CD8-positive, alpha-beta memory T cell (primary cell): ENCODE measurements around the gene PTPN4. TPM values are rescaled to one million over a fixed set of nuclear protein-coding genes. Genes with fewer than 3 reads are reported as not detected.

Experiments
- CTCF ChIA-PET: fragments of 350-600 bp; sonication (Branson Sonifier 250); formaldehyde crosslinking; loops from one replicate; lab custom pipeline; 2021; ENCODE audit warnings: antibody characterized with exemption; lab: Charles Lee
- POLR2A ChIA-PET: fragments of 350-600 bp; sonication (Branson Sonifier 250); formaldehyde crosslinking; loops from one replicate; lab custom pipeline; 2021; ENCODE audit warnings: antibody characterized with exemption; lab: Charles Lee
- DNase-seq, 5 donors: peaks; one replicate each; pipeline versions ENCODE4 v3.0.0 to v3.0.0-alpha.2; 2020 to 2022; ENCODE audit warnings: mixed read lengths in 1 of 5
- H3K27ac ChIP-seq: one replicate; pipeline ENCODE4 v1.7.0; 2013; ENCODE audit warnings: low read depth, mild to moderate bottlenecking, low read length, moderate library complexity
- H3K27me3 ChIP-seq: 2 replicates; pipeline ENCODE4 v1.7.0; 2013; ENCODE audit warnings: low read length, mild to moderate bottlenecking; ENCODE audit not compliant: insufficient read depth, poor library complexity, severe bottlenecking
- H3K36me3 ChIP-seq: 2 replicates; pipeline ENCODE4 v1.7.0; 2013; ENCODE audit warnings: mild to moderate bottlenecking, low read length, moderate library complexity; ENCODE audit not compliant: insufficient read depth
- H3K4me1 ChIP-seq: 2 replicates; pipeline ENCODE4 v1.7.0; 2013; ENCODE audit warnings: mild to moderate bottlenecking, low read length, moderate library complexity; ENCODE audit not compliant: insufficient read depth
- H3K4me3 ChIP-seq: 2 replicates; pipeline ENCODE4 v1.7.0; 2013; ENCODE audit warnings: mild to moderate bottlenecking, low read length
- H3K9me3 ChIP-seq: 2 replicates; pipeline ENCODE4 v1.7.0; 2013; ENCODE audit warnings: mild to moderate bottlenecking, low read length
- H3K27ac Mint-ChIP-seq, 8 donors: one replicate each; pipeline ENCODE4 v1.8.0; 2020 to 2021; ENCODE audit warnings: mixed read lengths in 8 of 8, mild to moderate bottlenecking in 6 of 8, inconsistent platforms in 3 of 8, moderate library complexity in 3 of 8
- H3K27me3 Mint-ChIP-seq, 2 donors: one replicate each; pipeline ENCODE4 v1.8.0; 2020 to 2021; ENCODE audit warnings: mixed read lengths in 2 of 2, mild to moderate bottlenecking in 1 of 2, moderate library complexity in 1 of 2
- H3K36me3 Mint-ChIP-seq, 3 donors: one replicate each; pipeline ENCODE4 v1.8.0; 2020 to 2021; ENCODE audit warnings: mixed read lengths in 3 of 3, inconsistent platforms in 1 of 3, mild to moderate bottlenecking in 1 of 3
- H3K4me1 Mint-ChIP-seq, 3 donors: one replicate each; pipeline ENCODE4 v1.8.0; 2020 to 2021; ENCODE audit warnings: mixed read lengths in 3 of 3, inconsistent platforms in 1 of 3, mild to moderate bottlenecking in 1 of 3
- H3K4me3 Mint-ChIP-seq, 7 donors: one replicate each; pipeline ENCODE4 v1.8.0; 2020 to 2021; ENCODE audit warnings: mixed read lengths in 7 of 7, mild to moderate bottlenecking in 6 of 7, moderate library complexity in 4 of 7, inconsistent platforms in 2 of 7
- H3K9me3 Mint-ChIP-seq, 5 donors: one replicate each; pipeline ENCODE4 v1.8.0; 2020 to 2022; ENCODE audit warnings: mixed read lengths in 5 of 5, mild to moderate bottlenecking in 3 of 5, moderate library complexity in 2 of 5, inconsistent platforms in 1 of 5
- polyA plus RNA-seq: library from polyadenylated mRNA; unstranded; fragments of 300-500 nt; fragmentation: Illumina TruSeq; gene quantifications from one replicate; pipeline ENCODE4 v1.2.3, GENCODE V29; 2021
- total RNA-seq, 2 experiments: library from RNA; stranded (reverse); gene quantifications; one replicate each; pipeline ENCODE4 v1.2.3, GENCODE V29; 2021

Gene PTPN4
- total and polyA plus RNA-seq, 3 experiments from 2014 or later = 29.0 to 161 (median 34.2) TPM

DNA sequence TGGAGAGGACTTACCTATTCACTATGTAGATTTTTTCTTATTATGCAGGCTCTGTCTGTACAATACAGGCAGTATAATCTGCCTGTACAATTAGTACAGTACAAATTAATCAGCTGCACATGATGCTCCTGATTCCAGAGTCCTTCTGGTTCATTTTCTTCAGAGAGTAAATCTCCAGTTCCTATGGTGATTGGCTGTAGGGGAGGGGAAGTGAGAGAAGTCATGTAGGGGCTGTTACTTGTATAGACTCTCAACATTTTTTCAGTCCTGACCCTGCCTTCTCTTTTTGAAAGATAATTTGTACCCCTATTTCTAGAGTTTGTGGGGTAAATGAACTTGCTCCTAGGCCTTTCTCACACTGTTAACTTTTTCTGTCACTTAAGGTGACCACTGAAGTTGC lies 54.5 kb downstream of the PTPN4 start:
- Histone ChIP-seq H3K27me3 (no peaks in the 10 kb centered on the region), H3K4me3 (no peak overlapping the region), H3K36me3 (peaks cover 4% of the 10 kb centered on the region), H3K27ac (no peak overlapping the region), H3K4me1 (no peaks in the 10 kb centered on the region), H3K9me3 (peaks cover 11% of the 10 kb centered on the region)
- POLR2A ChIA-PET = interaction anchor here (0.5 kb wide), 1 partner anchor 60 kb away, joined by 6 read pairs; no protein-coding TSS in a partner anchor
- H3K27me3 Mint-ChIP-seq = no peaks in the 10 kb centered on the region
- H3K27ac Mint-ChIP-seq = peak overlapping the region in 4 of 8 donors; percentile 11 to 73 (median 30)
- peaks cover 19 to 67% (median 29%) of the 10 kb centered on the region in 3 donors for H3K36me3 Mint-ChIP-seq
- CTCF ChIA-PET = interaction anchor here (1.3 kb wide), 1 partner anchor 9 kb away, joined by 3 read pairs; no protein-coding TSS in a partner anchor
- no peak for DNase-seq
- H3K9me3 Mint-ChIP-seq = peaks cover 0 to 11% (median 9%) of the 10 kb centered on the region in 5 donors
- no peak overlapping the region for H3K4me3 Mint-ChIP-seq
- H3K4me1 Mint-ChIP-seq = peaks cover 41 to 55% (median 51%) of the 10 kb centered on the region in 3 donors

DNA sequence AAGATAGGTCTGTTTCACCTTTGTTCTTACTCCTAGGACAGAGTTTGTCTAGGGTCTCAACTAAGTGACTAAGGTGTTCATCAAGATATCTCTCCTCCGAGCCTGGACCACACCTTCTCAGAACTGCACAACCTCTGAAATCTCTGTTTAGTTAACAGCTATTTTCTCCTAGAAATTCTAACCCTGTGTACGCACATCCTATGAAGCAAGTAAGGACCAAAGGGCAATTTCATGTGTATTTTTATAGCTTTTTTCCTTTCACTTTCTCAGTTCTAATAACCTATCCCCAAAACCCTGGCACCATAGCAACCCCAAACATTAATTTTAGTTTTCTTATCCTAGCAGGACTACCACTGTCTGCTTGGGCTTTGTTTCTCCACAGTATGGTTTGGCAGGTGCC lies 59.1 kb downstream of the PTPN4 start:
- Histone ChIP-seq H3K27ac (no peak overlapping the region), H3K9me3 (peaks cover 11% of the 10 kb centered on the region), H3K27me3 (no peaks in the 10 kb centered on the region), H3K4me3 (no peak overlapping the region), H3K36me3 (peaks cover 4% of the 10 kb centered on the region), H3K4me1 (peaks cover 7% of the 10 kb centered on the region)
- Mint-ChIP-seq H3K4me3 (no peak overlapping the region), H3K27ac (peak overlapping the region in 6 of 8 donors; percentile 24 to 70 (median 33)), H3K4me1 (peaks cover 51 to 72% (median 59%) of the 10 kb centered on the region in 3 donors), H3K36me3 (peaks cover 19 to 39% (median 24%) of the 10 kb centered on the region in 3 donors), H3K27me3 (no peaks in the 10 kb centered on the region), H3K9me3 (peaks cover 0 to 11% (median 9%) of the 10 kb centered on the region in 5 donors)
- DNase-seq = no peak
- POLR2A ChIA-PET = no interaction called here
- CTCF ChIA-PET = interaction anchor here (1.2 kb wide), 1 partner anchor 65 kb away, joined by 3 read pairs; no protein-coding TSS in a partner anchor

- POLR2A ChIA-PET = no interaction called here
These were observed 60.1 kb downstream of the PTPN4 start for GRCh38 chr2:119819846-119820245.

DNA sequence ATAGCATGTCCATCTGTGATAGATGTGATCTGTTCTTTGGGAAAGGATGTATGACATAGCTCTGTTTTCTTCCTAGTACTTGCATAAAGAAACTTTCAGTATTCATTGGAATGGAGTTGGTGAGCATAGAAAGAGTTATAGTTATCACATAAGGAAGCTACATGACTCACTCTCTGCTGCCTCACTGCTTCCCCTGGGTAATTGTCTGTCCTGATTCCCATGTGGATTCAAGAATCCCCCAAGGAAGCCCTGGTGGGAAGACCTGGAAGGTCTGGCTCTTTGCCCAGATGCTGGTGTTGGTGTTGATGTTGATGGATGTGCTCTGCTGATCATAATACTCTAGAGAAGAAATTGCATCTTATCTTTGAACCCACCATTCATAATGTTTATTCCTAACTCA lies 60.6 kb downstream of the PTPN4 start:
- H3K4me1 ChIP-seq = peaks cover 11% of the 10 kb centered on the region
- H3K27ac ChIP-seq = no peak overlapping the region
- Mint-ChIP-seq H3K4me3 (peak overlapping the region in 1 of 7 donors; percentile 25), H3K9me3 (peaks cover 0 to 11% (median 9%) of the 10 kb centered on the region in 5 donors), H3K4me1 (peaks cover 51 to 68% (median 56%) of the 10 kb centered on the region in 3 donors), H3K27me3 (no peaks in the 10 kb centered on the region), H3K36me3 (peaks cover 19 to 30% (median 23%) of the 10 kb centered on the region in 3 donors), H3K27ac (peak overlapping the region in 5 of 8 donors; percentile 1 to 84 (median 10))
- peaks cover 4% of the 10 kb centered on the region for H3K36me3 ChIP-seq
- H3K27me3 ChIP-seq = no peaks in the 10 kb centered on the region
- CTCF ChIA-PET = interaction anchor here (0.8 to 1.4 kb wide), 6 partner anchors 17 to 356 kb away, joined by 3 to 4 read pairs (median 4); no protein-coding TSS in a partner anchor
- peaks cover 11% of the 10 kb centered on the region for H3K9me3 ChIP-seq
- no peak for DNase-seq
- POLR2A ChIA-PET = no interaction called here
- no peak overlapping the region for H3K4me3 ChIP-seq

More at GRCh38 chr2:119819846-119820245, 60.1 kb downstream of the PTPN4 start:
- H3K36me3 ChIP-seq = peaks cover 4% of the 10 kb centered on the region
- H3K36me3 Mint-ChIP-seq = peaks cover 19 to 34% (median 23%) of the 10 kb centered on the region in 3 donors
- H3K27ac Mint-ChIP-seq = peak overlapping the region in 1 of 8 donors; percentile 1
- CTCF ChIA-PET = interaction anchor here (0.8 to 1.4 kb wide), 2 partner anchors 67 to 117 kb away, joined by 3 read pairs; no protein-coding TSS in a partner anchor
- H3K4me1 ChIP-seq = peaks cover 11% of the 10 kb centered on the region
- H3K4me3 Mint-ChIP-seq = no peak overlapping the region
- no peak for DNase-seq
- no peak overlapping the region for H3K4me3 ChIP-seq
- no peaks in the 10 kb centered on the region for H3K27me3 Mint-ChIP-seq
- no peaks in the 10 kb centered on the region for H3K27me3 ChIP-seq
- H3K27ac ChIP-seq = no peak overlapping the region
- peaks cover 11% of the 10 kb centered on the region for H3K9me3 ChIP-seq
- peaks cover 0 to 11% (median 9%) of the 10 kb centered on the region in 5 donors for H3K9me3 Mint-ChIP-seq
- H3K4me1 Mint-ChIP-seq = peaks cover 53 to 72% (median 58%) of the 10 kb centered on the region in 3 donors

GRCh38 chr2:119821266-119821665 lies 61.5 kb downstream of the PTPN4 start:
- no peaks in the 10 kb centered on the region for H3K27me3 Mint-ChIP-seq
- H3K4me1 Mint-ChIP-seq = peaks cover 52 to 73% (median 63%) of the 10 kb centered on the region in 3 donors
- ChIA-PET CTCF (interaction anchor here (0.8 to 1.4 kb wide), 4 partner anchors 18 to 355 kb away, joined by 3 to 4 read pairs (median 4); no protein-coding TSS in a partner anchor), POLR2A (no interaction called here)
- H3K4me3 Mint-ChIP-seq = peak overlapping the region in 2 of 7 donors; percentile 0 to 13
- DNase-seq = no peak
- Histone ChIP-seq H3K27ac (no peak overlapping the region), H3K27me3 (no peaks in the 10 kb centered on the region), H3K4me3 (no peak overlapping the region), H3K9me3 (peaks cover 11% of the 10 kb centered on the region), H3K4me1 (peaks cover 11% of the 10 kb centered on the region), H3K36me3 (peaks cover 4% of the 10 kb centered on the region)
- peaks cover 19 to 25% (median 21%) of the 10 kb centered on the region in 3 donors for H3K36me3 Mint-ChIP-seq
- peak overlapping the region in 7 of 8 donors; percentile 12 to 76 (median 49) for H3K27ac Mint-ChIP-seq
- H3K9me3 Mint-ChIP-seq = peaks cover 0 to 11% (median 9%) of the 10 kb centered on the region in 5 donors

- CTCF ChIA-PET = interaction anchor here (0.6 to 2.4 kb wide), 11 partner anchors 10 to 352 kb away, joined by 3 to 24 read pairs (median 3); partner anchors contain the start of gene PTPN4
- Mint-ChIP-seq H3K9me3 (no peaks in the 10 kb centered on the region), H3K27ac (peak overlapping the region in 6 of 8 donors; percentile 0 to 82 (median 22)), H3K4me1 (peaks cover 53 to 75% (median 67%) of the 10 kb centered on the region in 3 donors), H3K27me3 (no peaks in the 10 kb centered on the region), H3K36me3 (peaks cover 3 to 7% (median 5%) of the 10 kb centered on the region in 3 donors), H3K4me3 (no peak overlapping the region)
- peak in 3 of 5 donors; percentile 17 to 51 (median 31) for DNase-seq
- Histone ChIP-seq H3K27me3 (no peaks in the 10 kb centered on the region), H3K36me3 (peaks cover 3% of the 10 kb centered on the region), H3K27ac (no peak overlapping the region), H3K4me3 (no peak overlapping the region), H3K9me3 (no peaks in the 10 kb centered on the region), H3K4me1 (peaks cover 18% of the 10 kb centered on the region)
- POLR2A ChIA-PET = no interaction called here
These were observed 64.1 kb downstream of the PTPN4 start for GRCh38 chr2:119823734-119824334.

- Mint-ChIP-seq H3K4me1 (peaks cover 48 to 80% (median 62%) of the 10 kb centered on the region in 3 donors), H3K4me3 (no peak overlapping the region), H3K36me3 (peaks cover 3 to 20% (median 16%) of the 10 kb centered on the region in 3 donors), H3K27ac (peak overlapping the region in 2 of 8 donors; percentile 6 to 54), H3K9me3 (peaks cover 0 to 11% (median 4%) of the 10 kb centered on the region in 5 donors), H3K27me3 (no peaks in the 10 kb centered on the region)
- POLR2A ChIA-PET = no interaction called here
- H3K4me3 ChIP-seq = no peak overlapping the region
- no peaks in the 10 kb centered on the region for H3K9me3 ChIP-seq
- H3K27me3 ChIP-seq = no peaks in the 10 kb centered on the region
- peaks cover 3% of the 10 kb centered on the region for H3K36me3 ChIP-seq
- H3K27ac ChIP-seq = no peak overlapping the region
- CTCF ChIA-PET = interaction anchor here (0.6 to 1.1 kb wide), 3 partner anchors 10 to 78 kb away, joined by 3 to 5 read pairs (median 4); no protein-coding TSS in a partner anchor
- H3K4me1 ChIP-seq = peaks cover 18% of the 10 kb centered on the region
- DNase-seq = peak in 3 of 5 donors; percentile 26 to 56 (median 33)
These were observed 66.7 kb downstream of the PTPN4 start for GRCh38 chr2:119826370-119826961.
